ENCODE measurements around the gene ANKS1B.

GRCh38 chr12:99431203-99431602, 553.5 kb downstream of the ANKS1B start:
- TF ChIP-seq NKRF (conservative IDR thresholded peaks at IDR 0.05) = no peak
- TF ChIP-seq HDAC6 (IDR thresholded peaks at IDR 0.05; ENCODE audit: unreplicated experiment) = no peak
- TF ChIP-seq YY1 (IDR thresholded peaks at IDR 0.05; ENCODE audit: low read depth, low read length) = no peak
- TF ChIP-seq USF2 (IDR thresholded peaks at IDR 0.05; ENCODE audit: borderline replicate concordance, low read depth, low read length) = no peak
- no peak for TF ChIP-seq ATF2 (IDR thresholded peaks at IDR 0.05; ENCODE audit: low read length)
- no peak for TF ChIP-seq CTCF (IDR thresholded peaks at IDR 0.05 in 2 of 3, conservative IDR thresholded peaks at IDR 0.05 in 1 of 3; ENCODE audit: control insufficient read depth in 2 of 3, extremely low read depth in 1 of 3, insufficient read depth in 1 of 3, low read depth in 3 of 3, low read length in 3 of 3)
- TF ChIP-seq SUZ12 (IDR thresholded peaks at IDR 0.05; ENCODE audit: unreplicated experiment) = no peak
- no peak for TF ChIP-seq CEBPB (IDR thresholded peaks at IDR 0.05; ENCODE audit: borderline replicate concordance in 1 of 2, low read depth in 2 of 2, low read length in 2 of 2)
- TF ChIP-seq TAF1 (IDR thresholded peaks at IDR 0.05; ENCODE audit: borderline replicate concordance, low read depth, low read length) = no peak
